SH-SY5Y (cell line): ENCODE measurements around the gene STK24.

Experiments used
- GATA2 ChIP-seq: IDR thresholded peaks from 2 replicates; pipeline ENCODE4 v1.6.1; 2011; ENCODE audit warnings: mild to moderate bottlenecking, low read depth, low read length
- GATA3 ChIP-seq: IDR thresholded peaks from 2 replicates; pipeline ENCODE4 v1.6.1; 2011; ENCODE audit warnings: low read depth, mild to moderate bottlenecking, low read length, moderate library complexity

- no peak for TF ChIP-seq GATA2
- TF ChIP-seq GATA3, result no peak
These were observed 62.6 kb downstream of the STK24 start for GRCh38 chr13:98514288-98514687.
